ENCODE results near the gene NDUFV3. TPM values are rescaled to one million over a fixed set of nuclear protein-coding genes. Genes with fewer than 3 reads are reported as not detected.

The NDUFV3 gene
- total RNA-seq, 2 donors from 2014 or later = 18.8 to 30.6 TPM

GRCh38 chr21:42852925-42853570, 40.1 kb upstream of the NDUFV3 start:
- Mint-ChIP-seq H3K36me3 (ENCODE audit: low read depth) (peaks cover 100% of the 10 kb centered on the region), H3K27ac (no peak overlapping the region), H3K27me3 (no peaks in the 10 kb centered on the region), H3K4me1 (peaks cover 7% of the 10 kb centered on the region), H3K4me3 (no peak overlapping the region), H3K9me3 (no peaks in the 10 kb centered on the region)
- ATAC-seq (replicated peaks) = no peak

DNA sequence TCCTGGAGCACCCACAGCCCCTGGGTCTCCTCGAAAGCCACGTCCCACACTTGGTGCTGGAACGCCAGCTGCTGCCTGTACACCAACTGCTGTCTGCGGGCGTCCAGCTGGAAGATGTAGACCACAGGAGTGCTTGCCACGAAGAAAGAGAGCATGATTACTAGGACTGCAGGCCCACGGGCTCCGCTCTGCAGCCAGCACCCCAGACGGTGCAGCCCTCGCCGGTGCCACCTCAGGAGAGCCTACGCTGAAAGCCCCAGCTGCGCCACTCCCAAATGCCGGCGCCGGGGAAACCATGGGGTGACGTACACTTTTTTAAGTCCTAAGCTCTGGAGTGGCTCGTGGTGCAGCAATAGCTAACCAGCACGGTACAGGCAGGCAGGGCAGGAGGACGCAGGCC, 39.5 kb upstream of the NDUFV3 start:
- Mint-ChIP-seq H3K4me1 (peaks cover 7% of the 10 kb centered on the region), H3K27ac (no peak overlapping the region), H3K36me3 (ENCODE audit: low read depth) (peaks cover 100% of the 10 kb centered on the region), H3K4me3 (no peak overlapping the region), H3K27me3 (no peaks in the 10 kb centered on the region), H3K9me3 (no peaks in the 10 kb centered on the region)
- ATAC-seq (replicated peaks) = no peak

DNA sequence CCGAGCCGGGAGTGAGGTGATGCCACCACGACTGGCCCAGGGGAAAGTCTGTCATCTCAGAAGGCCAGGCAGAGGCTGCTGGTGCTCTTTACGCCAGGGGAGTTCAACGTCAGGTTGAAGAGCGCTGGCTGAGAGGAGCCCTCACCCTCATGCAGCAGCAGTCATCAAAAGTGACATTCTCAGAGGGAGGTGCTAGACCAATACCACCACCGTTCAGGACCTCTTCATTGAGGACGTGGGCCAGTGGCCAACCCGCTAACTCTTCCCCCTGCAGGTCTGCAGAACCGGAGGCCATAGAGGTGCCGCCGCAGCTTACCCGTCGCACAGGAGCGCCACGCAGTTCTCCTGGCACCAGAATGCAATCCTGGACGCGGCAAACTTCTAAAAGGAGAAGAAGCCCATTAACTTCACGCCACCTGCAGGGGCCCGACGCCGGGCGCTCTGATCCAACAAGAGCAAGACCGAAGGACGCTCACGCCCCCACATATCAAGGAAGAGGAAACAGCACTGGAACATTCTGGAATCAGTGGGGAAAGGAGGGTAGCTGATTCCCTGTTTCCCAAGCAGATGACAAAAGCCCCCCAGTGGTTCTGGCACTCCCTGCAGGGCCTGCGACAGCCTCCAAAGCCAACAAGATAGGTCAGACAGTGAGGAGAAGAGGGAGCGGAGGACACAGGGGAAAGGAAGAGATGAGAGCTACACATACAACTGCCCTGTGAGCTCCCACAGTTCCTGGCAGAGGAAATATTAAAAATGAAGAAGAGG, 38.7 kb upstream of the NDUFV3 start:
- Mint-ChIP-seq H3K4me3 (no peak overlapping the region), H3K27me3 (no peaks in the 10 kb centered on the region), H3K27ac (no peak overlapping the region), H3K4me1 (peaks cover under 1% of the 10 kb centered on the region), H3K36me3 (ENCODE audit: low read depth) (peaks cover 100% of the 10 kb centered on the region), H3K9me3 (no peaks in the 10 kb centered on the region)
- no peak for ATAC-seq (replicated peaks)

DNA sequence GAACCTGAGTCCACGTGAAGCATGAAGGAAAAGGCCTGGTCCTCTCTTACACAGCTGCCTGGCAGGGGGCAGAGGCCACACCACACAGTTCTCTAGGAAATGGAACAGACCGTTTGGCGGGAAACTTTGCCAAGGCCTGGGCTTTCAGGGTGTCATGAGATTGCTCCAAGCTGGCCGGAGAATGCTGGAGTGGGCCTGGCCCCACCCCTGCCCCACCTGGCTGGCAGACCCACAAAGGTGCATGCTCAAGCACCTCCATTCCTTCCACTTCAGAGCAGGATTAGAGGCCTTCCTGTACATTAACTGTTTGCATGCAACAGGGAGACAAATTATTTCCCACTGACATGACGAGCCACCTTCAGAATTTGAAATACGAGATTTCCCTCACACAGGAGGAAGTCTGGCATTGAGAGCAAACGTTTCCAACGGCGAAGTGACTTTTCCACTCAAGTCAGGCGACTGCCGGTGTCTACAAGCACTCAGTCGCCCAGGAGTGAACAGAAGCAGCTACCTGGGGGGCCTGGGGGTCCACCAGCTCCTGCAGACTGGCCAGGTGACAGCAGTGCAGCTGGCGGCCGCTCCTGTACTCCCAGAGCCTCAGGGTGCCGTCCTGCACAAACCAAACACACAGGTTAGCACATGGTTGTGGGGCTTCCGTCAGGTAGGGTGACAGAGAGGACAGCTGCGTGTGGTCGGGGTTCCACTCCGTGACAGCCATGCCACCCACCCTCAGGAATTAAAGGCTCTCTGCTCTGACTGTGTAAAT, 37.8 kb upstream of the NDUFV3 start:
- H3K4me3 Mint-ChIP-seq = no peak overlapping the region
- H3K4me1 Mint-ChIP-seq = no peaks in the 10 kb centered on the region
- ATAC-seq (replicated peaks) = no peak
- no peak overlapping the region for H3K27ac Mint-ChIP-seq
- H3K36me3 Mint-ChIP-seq (ENCODE audit: low read depth) = peaks cover 95% of the 10 kb centered on the region
- H3K27me3 Mint-ChIP-seq = no peaks in the 10 kb centered on the region
- no peaks in the 10 kb centered on the region for H3K9me3 Mint-ChIP-seq

DNA sequence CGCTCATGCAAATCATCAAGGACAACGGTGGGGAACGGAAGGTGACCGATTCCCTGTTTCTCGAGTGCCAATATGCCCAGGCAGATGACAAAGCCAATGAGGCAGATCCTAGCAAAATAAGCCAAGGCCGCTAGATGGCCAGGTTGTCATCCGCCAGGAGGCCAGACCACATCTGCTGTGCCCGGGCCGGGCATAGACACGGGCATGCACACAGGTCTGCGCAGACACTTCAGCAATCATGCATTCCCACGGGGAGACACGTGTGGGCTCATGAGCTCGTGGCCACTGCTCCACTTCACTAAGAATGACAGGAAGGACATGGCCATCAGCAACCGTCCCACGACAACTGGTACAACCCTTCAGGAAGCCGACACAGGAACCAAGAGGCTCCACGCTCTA, 37.2 kb upstream of the NDUFV3 start:
- no peaks in the 10 kb centered on the region for H3K9me3 Mint-ChIP-seq
- no peak for ATAC-seq (replicated peaks)
- no peak overlapping the region for H3K27ac Mint-ChIP-seq
- peaks cover 95% of the 10 kb centered on the region for H3K36me3 Mint-ChIP-seq (ENCODE audit: low read depth)
- no peaks in the 10 kb centered on the region for H3K4me1 Mint-ChIP-seq
- no peak overlapping the region for H3K4me3 Mint-ChIP-seq
- H3K27me3 Mint-ChIP-seq = no peaks in the 10 kb centered on the region

GRCh38 chr21:42857216-42857615, 35.9 kb upstream of the NDUFV3 start:
- no peak for ATAC-seq (replicated peaks)
- Mint-ChIP-seq H3K9me3 (no peaks in the 10 kb centered on the region), H3K36me3 (ENCODE audit: low read depth) (peaks cover 90% of the 10 kb centered on the region), H3K27ac (no peak overlapping the region), H3K27me3 (no peaks in the 10 kb centered on the region), H3K4me3 (no peak overlapping the region), H3K4me1 (no peaks in the 10 kb centered on the region)

DNA sequence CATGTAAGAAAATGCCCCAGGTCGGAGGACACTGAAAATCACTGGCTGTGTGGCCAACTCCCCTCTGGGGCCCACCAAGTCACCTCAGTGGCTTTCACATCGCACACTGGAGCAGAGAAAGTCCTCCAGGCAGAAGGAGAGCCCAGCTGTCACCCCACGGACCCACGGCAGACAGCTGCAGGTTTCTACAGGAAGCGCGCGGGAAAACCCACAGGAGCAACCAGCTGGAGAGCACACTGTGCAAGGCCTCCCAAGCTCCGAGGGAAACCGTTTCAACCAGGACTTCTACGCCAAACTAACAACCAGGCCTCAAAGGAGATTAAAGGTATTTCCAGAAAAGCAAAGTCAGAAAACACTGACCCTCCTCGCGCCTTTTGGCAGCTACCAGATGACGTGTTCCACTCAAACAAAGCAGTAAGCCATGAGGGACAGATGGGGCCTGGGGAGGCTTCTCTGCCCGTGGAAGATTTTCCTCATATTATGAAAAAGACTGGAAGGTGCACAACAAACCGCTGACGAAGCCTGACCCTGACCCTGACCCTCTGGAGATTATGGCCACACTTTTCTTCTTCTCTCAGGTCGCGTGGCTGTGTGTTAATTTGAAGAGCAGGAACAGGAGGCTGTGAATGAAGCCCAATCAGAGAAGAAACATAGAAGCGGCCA, 34.8 kb upstream of the NDUFV3 start:
- peaks cover 90% of the 10 kb centered on the region for H3K36me3 Mint-ChIP-seq (ENCODE audit: low read depth)
- peak overlapping the region; percentile 44 for H3K27ac Mint-ChIP-seq
- H3K9me3 Mint-ChIP-seq = no peaks in the 10 kb centered on the region
- H3K4me1 Mint-ChIP-seq = peaks cover 5% of the 10 kb centered on the region
- no peak for ATAC-seq (replicated peaks)
- H3K27me3 Mint-ChIP-seq = no peaks in the 10 kb centered on the region
- no peak overlapping the region for H3K4me3 Mint-ChIP-seq

DNA sequence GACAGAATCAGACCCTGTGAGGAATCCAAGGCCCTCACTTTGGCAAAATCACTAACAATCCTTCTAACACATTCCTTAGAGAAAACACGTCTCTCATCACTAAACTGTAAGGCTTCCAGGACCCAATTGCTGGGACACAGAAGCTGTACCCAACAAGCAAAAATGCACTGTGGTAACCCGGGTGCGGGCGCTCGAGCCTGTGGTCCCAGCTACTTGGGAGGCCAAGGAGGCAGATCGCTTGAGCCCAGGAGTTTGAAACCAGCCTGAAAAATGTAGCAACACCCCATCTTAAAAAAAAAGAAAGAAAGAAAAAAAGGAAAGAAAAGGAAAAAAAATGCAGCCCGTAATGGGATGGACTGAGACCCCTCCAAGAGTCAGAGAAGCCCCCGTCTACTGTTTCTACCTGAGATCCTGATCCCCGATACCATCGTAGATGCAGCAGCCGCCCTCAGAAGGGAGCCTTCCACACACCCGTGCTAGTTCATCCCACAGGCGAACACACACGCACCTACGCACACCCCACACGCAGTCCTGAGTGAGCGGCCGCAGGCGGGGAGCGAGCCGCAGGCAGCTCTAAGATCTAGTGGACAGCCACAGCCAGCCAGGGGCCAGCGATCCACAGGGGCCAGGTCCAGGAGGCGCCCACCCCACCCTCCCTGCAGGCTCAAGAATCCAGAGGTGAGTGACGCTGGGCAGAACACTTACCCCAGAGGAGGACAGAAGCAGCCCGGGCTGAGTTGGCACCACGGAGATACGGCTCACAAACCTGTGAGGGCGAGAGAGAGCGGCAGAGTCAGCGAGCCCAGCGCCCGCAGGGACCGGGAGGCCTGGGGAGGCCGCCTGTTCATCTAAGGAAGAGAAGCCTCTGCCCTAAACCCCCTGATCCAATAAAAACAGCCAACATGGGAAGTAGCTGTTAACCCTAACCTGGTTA, 33.9 kb upstream of the NDUFV3 start:
- H3K9me3 Mint-ChIP-seq = no peaks in the 10 kb centered on the region
- peaks cover 5% of the 10 kb centered on the region for H3K4me1 Mint-ChIP-seq
- peaks cover 88% of the 10 kb centered on the region for H3K36me3 Mint-ChIP-seq (ENCODE audit: low read depth)
- H3K4me3 Mint-ChIP-seq = no peak overlapping the region
- H3K27me3 Mint-ChIP-seq = no peaks in the 10 kb centered on the region
- H3K27ac Mint-ChIP-seq = no peak overlapping the region
- no peak for ATAC-seq (replicated peaks)

DNA sequence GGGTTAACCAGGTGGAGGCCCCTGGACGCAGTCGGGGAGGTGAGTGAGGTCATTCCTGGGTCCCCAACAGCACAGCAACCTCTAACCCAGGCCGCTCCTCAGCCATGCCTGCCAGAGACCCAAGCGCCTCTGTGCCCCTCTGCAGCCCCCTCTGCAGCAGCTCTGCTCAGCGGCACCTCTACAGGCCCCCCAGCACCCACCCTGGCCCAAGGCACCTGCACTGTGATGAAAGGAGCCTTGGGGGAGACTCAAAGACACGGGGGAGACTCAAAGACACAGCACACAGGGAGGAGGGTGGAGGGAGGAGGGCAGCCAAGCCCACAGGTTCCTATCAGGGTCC, 33.2 kb upstream of the NDUFV3 start:
- no peak for ATAC-seq (replicated peaks)
- no peak overlapping the region for H3K27ac Mint-ChIP-seq
- H3K27me3 Mint-ChIP-seq = no peaks in the 10 kb centered on the region
- peaks cover 88% of the 10 kb centered on the region for H3K36me3 Mint-ChIP-seq (ENCODE audit: low read depth)
- peaks cover 9% of the 10 kb centered on the region for H3K4me1 Mint-ChIP-seq
- H3K4me3 Mint-ChIP-seq = no peak overlapping the region
- H3K9me3 Mint-ChIP-seq = no peaks in the 10 kb centered on the region

- ATAC-seq (replicated peaks) = no peak
- Mint-ChIP-seq H3K36me3 (ENCODE audit: low read depth) (peaks cover 88% of the 10 kb centered on the region), H3K4me3 (no peak overlapping the region), H3K4me1 (peaks cover 11% of the 10 kb centered on the region), H3K27ac (no peak overlapping the region), H3K9me3 (no peaks in the 10 kb centered on the region), H3K27me3 (no peaks in the 10 kb centered on the region)
Observed at GRCh38 chr21:42860345-42860744, 32.8 kb upstream of the NDUFV3 start.

DNA sequence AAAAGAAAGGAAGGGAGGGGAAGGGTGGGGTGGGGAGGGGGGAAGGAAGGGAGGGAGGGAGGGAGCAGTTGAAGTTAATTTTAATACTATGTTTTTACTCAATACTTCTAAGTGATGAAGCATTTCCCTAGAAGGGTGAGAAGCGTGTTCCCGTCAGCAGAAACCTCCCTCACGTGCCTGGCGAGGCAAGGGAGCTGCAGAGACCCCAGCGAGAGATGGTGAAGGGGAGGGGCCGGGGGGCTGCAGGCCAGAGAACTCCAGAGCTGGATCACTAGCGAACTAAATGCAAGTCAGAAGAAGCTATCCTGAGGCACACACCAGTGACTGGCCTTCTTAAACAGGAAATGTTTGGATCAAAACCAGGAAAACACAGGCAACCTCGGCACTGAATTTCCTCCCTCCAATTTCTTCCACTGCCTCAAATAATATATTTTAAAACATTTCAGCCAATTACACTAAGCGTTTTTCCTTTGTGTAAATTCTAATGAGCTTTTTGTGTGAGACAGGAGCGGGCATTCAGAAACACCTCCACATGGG, 31.7 kb upstream of the NDUFV3 start:
- Mint-ChIP-seq H3K27me3 (no peaks in the 10 kb centered on the region), H3K36me3 (ENCODE audit: low read depth) (peaks cover 83% of the 10 kb centered on the region), H3K27ac (no peak overlapping the region), H3K9me3 (no peaks in the 10 kb centered on the region), H3K4me3 (no peak overlapping the region), H3K4me1 (peaks cover 16% of the 10 kb centered on the region)
- ATAC-seq (replicated peaks) = no peak

GRCh38 chr21:42861848-42862400, 31.2 kb upstream of the NDUFV3 start:
- Mint-ChIP-seq H3K9me3 (no peaks in the 10 kb centered on the region), H3K27me3 (no peaks in the 10 kb centered on the region), H3K4me3 (no peak overlapping the region), H3K4me1 (peaks cover 16% of the 10 kb centered on the region), H3K27ac (no peak overlapping the region), H3K36me3 (ENCODE audit: low read depth) (peaks cover 83% of the 10 kb centered on the region)
- no peak for ATAC-seq (replicated peaks)

- no peak overlapping the region for H3K27ac Mint-ChIP-seq
- H3K4me3 Mint-ChIP-seq = no peak overlapping the region
- ATAC-seq (replicated peaks) = no peak
- no peaks in the 10 kb centered on the region for H3K9me3 Mint-ChIP-seq
- H3K4me1 Mint-ChIP-seq = peaks cover 16% of the 10 kb centered on the region
- H3K36me3 Mint-ChIP-seq (ENCODE audit: low read depth) = peaks cover 83% of the 10 kb centered on the region
- no peaks in the 10 kb centered on the region for H3K27me3 Mint-ChIP-seq
Observed at GRCh38 chr21:42862774-42863503, 30.2 kb upstream of the NDUFV3 start.
